KOPT-K1 (cell line): ENCODE measurements around the gene LRP2BP.
"Not testable (repeated sequence)": the region's sequence is repeated elsewhere in the genome, so short reads cannot be mapped to it uniquely, and the experiment has no call there.

Source experiments
- H3K27ac ChIP-seq: fragments of 200-600 bp; sonication (generic); 2 replicates; pipeline ENCODE4 v1.5.1; 2016; ENCODE audit warnings: antibody characterized with exemption, mild to moderate bottlenecking, low read depth, low read length; ENCODE audit not compliant: poor library complexity, severe bottlenecking
- H3K36me3 ChIP-seq: fragments of 200-600 bp; sonication (generic); 2 replicates; pipeline ENCODE4 v1.5.1; 2017; ENCODE audit warnings: antibody characterized with exemption, mild to moderate bottlenecking, low read length, moderate library complexity; ENCODE audit not compliant: insufficient read depth
- H3K9me3 ChIP-seq: fragments of 200-600 bp; sonication (generic); 2 replicates; pipeline ENCODE4 v1.5.1; 2017; ENCODE audit warnings: antibody characterized with exemption, low read length, mild to moderate bottlenecking; ENCODE audit not compliant: insufficient read depth, poor library complexity, severe bottlenecking

The LRP2BP gene

DNA sequence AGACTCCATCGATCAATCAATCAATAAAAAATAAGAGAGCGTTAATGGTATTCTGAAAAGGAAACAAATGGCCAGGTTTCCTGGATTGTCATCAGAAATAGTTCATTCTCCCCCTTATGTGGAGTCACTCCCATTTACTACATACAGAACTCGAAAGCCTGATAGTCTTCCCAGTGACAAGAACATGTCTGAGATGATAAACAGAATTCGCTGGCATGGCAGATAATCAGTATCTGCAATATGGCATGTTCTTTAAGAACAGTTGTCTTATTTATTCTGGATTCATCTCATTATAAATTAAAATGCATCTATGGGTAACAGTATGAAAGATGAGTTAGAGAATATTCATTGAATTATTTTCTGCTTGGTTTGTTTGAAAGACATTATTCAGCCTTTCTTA is 61.4 kb downstream of the LRP2BP start:
- peaks cover 4% of the 10 kb centered on the region for H3K9me3 ChIP-seq
- no peaks in the 10 kb centered on the region for H3K36me3 ChIP-seq
- H3K27ac ChIP-seq = no peak overlapping the region

DNA sequence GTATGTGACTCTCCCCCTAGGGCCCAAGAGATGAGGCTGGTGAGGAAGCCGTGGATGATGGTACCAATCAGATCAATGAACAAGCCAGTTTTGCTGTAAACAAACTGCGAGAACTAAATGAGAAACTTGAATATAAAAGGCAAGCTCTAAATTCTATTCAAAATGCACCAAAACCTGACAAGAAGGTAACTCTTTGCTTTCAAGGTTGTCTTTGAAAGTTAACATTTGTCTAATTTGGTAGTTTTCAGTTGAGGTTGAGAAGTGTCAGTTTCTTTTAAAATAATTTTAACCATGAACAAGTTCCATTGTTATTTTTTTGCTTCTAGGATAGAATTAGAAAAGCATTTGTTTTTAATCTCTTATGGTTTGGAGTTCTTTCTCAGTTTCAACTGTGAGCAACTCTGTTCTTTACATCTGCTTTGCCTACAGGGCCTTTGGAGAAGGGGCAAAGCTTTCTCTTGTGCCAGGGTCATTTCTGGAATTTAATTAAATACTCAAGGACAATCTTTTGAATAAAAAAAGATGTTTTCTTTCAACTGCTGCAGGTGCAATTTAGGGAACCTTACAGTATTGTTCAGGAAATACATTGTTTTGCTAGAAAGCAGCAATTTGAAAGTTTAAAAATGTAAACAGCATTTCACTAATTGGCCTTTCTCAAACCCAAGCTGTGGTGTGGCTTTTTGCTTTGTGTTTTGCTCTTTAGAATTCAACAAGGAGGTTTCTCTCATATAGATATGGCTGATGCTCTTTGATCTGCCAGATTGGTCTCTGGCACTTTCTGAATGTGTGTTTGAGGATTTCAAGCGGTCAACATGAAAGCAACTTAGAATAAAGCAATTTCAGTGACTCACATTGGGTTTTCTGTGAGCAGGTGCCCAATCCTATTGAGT is 62.9 kb downstream of the LRP2BP start:
- no peaks in the 10 kb centered on the region for H3K36me3 ChIP-seq
- no peak overlapping the region for H3K27ac ChIP-seq
- no peaks in the 10 kb centered on the region for H3K9me3 ChIP-seq

DNA sequence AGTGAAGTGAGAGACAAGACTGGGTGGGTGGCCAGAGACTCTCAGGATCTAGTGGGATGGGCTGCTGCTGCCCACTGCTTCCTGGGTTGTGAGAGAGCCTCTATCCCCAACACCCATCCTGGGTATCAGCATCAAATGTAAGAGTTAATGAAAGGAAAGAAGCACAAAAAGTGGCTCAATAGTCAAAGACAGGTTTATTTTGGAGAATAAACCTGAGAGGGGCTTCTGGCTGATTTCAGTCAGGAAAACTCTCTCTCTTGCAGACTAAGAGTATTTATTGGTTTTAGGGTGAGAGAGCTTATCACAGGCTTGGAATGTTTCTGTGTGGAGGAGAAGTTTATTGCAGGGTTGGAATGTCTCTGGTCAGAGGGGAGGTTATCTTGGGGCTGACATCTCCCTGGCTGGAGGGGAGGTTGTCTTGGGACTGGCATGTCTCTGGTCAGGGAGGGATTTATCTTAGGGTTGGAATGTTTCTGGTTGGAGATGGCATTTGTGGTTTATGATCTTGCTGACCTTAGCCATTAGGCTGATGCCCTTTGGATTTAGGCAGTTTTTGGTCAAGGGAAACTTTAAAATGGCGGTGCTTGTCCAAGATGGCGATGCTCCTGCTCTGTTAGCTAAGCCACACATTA is 65.7 kb downstream of the LRP2BP start:
- not testable (repeated sequence) for H3K9me3 ChIP-seq, H3K27ac ChIP-seq, H3K36me3 ChIP-seq

DNA sequence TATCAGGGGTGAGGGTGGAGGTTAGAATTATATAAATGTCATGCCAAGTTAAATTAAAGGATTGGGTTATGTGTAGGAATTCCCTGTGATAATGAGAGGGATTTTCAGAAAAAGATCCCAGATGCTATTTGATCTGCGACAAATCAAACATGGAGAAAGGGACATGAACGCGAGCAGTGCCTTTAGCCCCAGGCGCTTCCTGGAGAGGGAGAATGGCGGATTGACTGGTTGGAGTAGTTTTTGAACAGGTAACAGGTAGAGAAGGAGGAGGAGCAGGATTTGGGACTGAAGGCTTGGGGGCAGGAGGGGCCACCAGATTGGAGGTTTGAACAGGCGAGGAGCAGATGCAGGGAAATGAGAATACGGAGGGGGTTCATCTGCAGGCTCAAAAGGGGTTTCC is 67.1 kb downstream of the LRP2BP start:
- Histone ChIP-seq H3K36me3 (no peaks in the 10 kb centered on the region), H3K27ac (no peak overlapping the region), H3K9me3 (no peaks in the 10 kb centered on the region)

DNA sequence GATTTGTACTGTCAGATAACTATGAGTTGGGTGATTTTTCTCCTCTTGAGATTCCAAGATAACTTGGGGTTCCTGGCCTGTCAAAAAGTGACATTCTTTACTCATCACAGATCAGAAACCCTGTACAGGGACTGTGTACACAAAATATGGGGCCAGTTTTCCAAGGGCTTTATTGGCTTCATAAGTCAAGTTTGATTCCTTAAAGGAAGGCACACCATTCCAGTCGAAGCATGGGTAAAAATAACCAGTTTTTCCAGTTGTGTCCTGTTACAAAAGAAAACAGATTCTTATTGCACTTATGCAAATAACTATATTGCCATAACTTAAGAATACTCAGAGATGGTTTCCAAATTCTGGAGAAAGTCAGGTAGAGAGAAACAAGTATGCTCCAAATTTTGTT is 70.0 kb downstream of the LRP2BP start:
- H3K9me3 ChIP-seq, H3K36me3 ChIP-seq, H3K27ac ChIP-seq: not testable (repeated sequence)

DNA sequence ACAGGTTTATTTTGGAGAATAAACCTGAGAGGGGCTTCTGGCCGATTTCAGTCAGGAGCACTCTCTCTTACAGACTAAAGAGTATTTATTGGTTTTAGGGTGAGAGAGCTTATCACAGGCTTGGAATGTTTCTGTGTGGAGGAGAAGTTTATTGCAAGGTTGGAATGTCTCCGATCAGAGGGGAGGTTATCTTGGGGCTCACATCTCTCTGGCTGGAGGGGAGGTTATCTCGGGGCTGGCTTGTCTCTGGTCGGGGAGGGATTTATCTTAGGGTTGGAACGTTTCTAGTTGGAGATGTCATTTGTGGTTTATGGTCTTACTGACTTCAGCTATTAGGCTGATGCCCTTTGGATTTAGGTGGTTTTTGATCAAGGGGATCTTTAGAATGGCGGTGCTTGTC is 71.4 kb downstream of the LRP2BP start:
- not testable (repeated sequence) for H3K27ac ChIP-seq, H3K36me3 ChIP-seq, H3K9me3 ChIP-seq

DNA sequence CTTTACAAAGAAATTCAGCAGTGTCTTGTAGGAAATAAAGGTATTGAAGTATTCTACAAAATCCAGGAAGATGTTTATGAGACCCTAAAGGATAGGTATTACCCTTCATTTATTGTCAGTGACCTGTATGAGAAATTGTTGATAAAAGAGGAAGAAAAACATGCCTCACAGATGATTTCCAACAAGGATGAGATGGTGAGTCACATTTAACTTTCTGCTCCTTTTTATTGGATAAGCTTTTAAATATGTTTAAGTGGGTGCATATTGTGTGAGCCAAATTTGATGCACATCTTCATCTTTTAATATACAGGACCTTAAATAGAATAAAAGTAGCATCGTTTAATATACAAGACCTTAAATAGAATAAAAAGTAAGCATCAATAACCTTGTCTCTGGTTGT is 72.1 kb downstream of the LRP2BP start:
- H3K27ac ChIP-seq = no peak overlapping the region
- H3K9me3 ChIP-seq = no peaks in the 10 kb centered on the region
- H3K36me3 ChIP-seq = no peaks in the 10 kb centered on the region

DNA sequence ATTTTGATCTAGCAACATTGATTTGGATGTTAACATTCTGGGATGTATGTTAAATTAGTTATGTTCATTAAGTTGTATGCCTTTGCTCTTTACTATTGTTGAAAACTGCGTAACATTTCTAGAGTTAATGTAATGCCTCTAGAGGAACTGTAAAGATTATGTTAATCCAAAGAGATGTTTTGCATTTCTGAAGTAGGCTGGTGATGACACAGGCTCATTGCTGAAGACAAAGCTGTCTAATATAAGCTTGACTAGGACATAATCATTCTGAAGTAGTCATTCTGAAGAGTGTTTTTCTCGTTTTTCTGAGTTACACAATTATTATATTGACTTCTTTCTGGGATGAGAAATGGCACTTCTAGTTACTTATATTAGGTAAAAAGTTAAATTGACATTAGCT is 72.9 kb downstream of the LRP2BP start:
- Histone ChIP-seq H3K9me3 (no peaks in the 10 kb centered on the region), H3K36me3 (no peaks in the 10 kb centered on the region), H3K27ac (no peak overlapping the region)

DNA sequence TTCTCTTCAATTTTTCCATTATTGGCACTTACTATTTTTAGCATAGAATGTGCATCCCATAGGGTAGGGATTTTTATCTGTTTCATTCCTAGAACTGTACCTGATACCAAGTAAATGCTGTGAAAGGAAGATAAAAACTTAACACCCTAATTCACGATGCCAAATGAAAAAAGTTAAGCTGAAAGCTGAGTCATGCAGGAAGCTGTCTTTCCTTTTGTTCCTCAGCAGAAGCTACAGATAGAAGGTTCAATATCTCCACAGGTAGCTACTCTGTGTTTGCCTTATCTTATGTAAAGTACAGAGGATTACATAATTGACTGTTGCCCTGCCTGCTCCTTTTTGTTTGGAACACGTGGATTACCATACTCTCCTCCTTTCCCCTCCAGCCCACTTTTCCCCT is 77.0 kb downstream of the LRP2BP start:
- Histone ChIP-seq H3K9me3 (no peaks in the 10 kb centered on the region), H3K36me3 (no peaks in the 10 kb centered on the region; the same call in 1 of the 2 replicates), H3K27ac (peak overlapping the region; percentile 8)

DNA sequence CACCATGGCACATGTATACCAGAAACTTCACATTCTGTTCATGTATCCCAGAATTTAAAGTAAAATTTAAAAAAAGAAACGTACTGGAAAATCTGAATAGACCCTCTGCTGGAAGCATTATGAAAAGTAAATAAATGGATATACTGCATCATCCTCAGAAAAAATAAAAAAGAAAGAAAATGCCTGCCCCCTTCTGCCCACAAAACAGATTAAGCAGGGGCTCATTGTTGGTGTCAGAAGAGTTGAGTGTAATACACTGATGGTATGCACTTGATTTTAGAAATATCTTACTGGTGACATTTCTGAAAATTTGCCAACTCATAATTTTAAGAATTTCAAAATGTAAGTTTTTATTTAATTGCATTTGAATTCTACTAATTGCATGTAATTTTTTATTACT is 77.8 kb downstream of the LRP2BP start:
- no peak overlapping the region for H3K27ac ChIP-seq
- peaks cover 2% of the 10 kb centered on the region; the same call in 1 of the 2 replicates for H3K36me3 ChIP-seq
- H3K9me3 ChIP-seq = no peaks in the 10 kb centered on the region

DNA sequence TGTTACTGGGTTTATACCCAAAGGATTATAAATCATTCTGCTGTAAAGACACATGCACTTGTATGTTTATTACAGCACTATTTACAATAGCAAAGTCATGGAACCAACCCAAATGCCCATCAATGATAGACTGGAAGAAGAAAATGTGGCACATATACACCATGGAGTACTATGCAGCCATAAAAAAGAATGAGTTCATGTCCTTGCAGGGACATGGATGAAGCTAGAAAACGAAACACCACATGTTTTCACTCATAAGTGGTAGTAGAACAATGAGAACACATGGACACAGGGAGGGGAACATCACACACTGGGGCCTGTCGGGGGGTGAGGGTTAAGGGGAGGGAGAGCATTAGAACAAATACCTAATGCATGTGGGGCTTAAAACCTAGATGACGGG is 78.3 kb downstream of the LRP2BP start:
- H3K9me3 ChIP-seq, H3K27ac ChIP-seq, H3K36me3 ChIP-seq: not testable (repeated sequence)
